Measurements from ENCODE around the gene SARM1.

DNA sequence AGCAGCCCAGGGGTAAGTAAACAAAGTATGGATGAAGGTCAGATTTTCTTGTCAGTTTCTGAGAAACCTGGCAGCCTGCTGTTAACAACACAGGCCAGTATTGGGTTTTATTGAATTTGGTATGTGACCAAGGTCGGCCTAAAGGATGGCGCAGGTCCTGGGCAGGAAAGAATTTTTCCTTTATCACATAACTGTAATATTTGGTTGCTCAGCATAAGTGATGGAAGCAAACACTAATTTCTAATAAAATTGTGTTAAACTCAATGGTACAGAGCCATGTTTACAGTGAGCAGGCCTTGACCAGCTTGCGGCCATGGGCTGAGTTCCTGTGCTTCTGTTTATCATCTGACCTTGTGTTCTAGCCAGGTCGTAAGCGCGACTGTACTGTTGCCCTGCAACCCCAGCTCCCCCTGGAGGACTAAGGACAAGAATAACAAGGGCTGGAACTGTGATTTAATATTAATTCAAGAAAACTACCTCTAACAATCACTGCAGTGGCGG lies 24.7 kb upstream of the SARM1 start:
- TF ChIP-seq, protein P1, sequence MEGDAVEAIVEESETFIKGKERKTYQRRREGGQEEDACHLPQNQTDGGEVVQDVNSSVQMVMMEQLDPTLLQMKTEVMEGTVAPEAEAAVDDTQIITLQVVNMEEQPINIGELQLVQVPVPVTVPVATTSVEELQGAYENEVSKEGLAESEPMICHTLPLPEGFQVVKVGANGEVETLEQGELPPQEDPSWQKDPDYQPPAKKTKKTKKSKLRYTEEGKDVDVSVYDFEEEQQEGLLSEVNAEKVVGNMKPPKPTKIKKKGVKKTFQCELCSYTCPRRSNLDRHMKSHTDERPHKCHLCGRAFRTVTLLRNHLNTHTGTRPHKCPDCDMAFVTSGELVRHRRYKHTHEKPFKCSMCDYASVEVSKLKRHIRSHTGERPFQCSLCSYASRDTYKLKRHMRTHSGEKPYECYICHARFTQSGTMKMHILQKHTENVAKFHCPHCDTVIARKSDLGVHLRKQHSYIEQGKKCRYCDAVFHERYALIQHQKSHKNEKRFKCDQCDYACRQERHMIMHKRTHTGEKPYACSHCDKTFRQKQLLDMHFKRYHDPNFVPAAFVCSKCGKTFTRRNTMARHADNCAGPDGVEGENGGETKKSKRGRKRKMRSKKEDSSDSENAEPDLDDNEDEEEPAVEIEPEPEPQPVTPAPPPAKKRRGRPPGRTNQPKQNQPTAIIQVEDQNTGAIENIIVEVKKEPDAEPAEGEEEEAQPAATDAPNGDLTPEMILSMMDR (IDR thresholded peaks at IDR 0.05; ENCODE audit: low read depth, low read length): peak; percentile 5
- no peak for TF ChIP-seq POLR2A (IDR thresholded peaks at IDR 0.05; ENCODE audit: extremely low read depth, insufficient read length)
- TF ChIP-seq, protein P2, sequence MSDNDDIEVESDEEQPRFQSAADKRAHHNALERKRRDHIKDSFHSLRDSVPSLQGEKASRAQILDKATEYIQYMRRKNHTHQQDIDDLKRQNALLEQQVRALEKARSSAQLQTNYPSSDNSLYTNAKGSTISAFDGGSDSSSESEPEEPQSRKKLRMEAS (IDR thresholded peaks at IDR 0.05; ENCODE audit: low read depth, low read length): no peak

All from NB4 (cell line).